NCI-H460 (cell line): ENCODE measurements around the gene ASCC3. TPM values are rescaled to one million over a fixed set of nuclear protein-coding genes. Genes with fewer than 3 reads are reported as not detected.
A peak's percentile ranks its signal among the peaks of the same experiment; 100 is the strongest.

Experiments
- DNase-seq: peaks from one replicate; pipeline ENCODE4 v3.0.0-alpha.2; 2016; ENCODE audit warnings: low read depth; ENCODE audit errors: extremely low read depth
- total RNA-seq: library from RNA; depleted of rRNA; stranded (reverse); fragments of >200 nt; shearing (Covaris generic); gene quantifications from 2 replicates; pipeline ENCODE4 v1.2.3, GENCODE V29; 2014

The ASCC3 gene
- total RNA-seq, 1 experiment from 2014 or later, result 60.2 TPM

DNA sequence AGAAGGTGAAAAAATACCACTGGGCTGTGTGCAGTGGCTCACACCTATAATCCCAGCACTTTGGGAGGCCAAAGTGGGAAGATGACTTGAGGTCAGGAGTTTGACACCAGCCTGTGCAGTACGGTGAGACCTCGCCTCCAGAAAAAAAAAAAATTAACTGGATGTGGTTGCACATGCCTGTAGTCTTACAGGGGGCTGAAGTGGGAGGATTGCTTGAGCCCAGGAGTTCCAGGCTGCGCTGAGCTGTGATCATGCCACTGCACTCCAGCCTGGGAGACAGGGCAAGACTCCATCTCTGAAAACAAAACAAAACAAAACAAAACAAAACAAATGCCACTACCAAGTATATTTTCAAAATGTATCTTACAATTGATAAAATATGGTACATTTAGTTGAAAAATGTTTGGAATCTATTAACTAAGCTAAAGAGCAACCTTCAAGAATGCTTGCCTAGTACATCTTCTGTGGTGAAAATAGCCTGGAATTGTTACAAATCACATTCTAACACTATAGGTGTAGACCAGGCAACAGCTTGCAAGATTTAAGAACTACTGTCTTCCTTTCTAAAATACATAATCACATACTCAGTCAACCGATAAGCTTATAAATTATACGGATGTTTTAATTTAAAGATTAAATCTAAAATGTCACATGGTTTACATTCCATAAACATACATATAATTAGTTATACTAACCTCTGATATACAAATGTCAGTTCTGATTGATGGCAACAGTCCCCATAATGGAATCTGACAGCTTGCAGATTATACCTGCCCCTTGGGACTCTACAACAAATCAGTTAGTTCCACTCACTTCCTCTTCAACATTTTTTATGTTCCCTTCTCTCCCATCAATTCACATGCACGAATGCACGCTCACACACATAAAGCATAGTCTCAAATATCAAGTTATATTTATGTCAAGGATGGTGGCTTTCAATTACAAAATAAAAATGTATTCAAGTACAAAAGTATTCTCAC lies 150.8 kb downstream of the ASCC3 start:
- no peak for DNase-seq

DNA sequence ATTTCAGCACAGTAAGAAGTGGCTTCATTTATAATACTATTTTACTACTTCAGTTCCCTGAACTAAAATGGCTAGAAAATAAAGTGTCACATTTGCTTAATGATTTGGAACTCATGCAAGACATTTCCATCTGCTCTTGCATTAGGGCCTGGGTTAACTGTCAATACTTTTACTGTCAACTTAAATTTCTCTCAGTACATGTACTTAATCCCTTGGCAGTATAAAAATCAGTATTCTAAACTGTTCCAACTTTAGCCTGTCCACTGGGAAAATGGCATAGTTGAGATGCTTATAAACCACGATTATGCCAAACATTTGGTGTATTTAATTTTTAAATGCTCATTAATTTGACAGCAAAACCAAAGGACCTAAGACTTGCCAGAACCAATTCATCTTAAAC lies 154.5 kb downstream of the ASCC3 start:
- DNase-seq, result no peak

DNA sequence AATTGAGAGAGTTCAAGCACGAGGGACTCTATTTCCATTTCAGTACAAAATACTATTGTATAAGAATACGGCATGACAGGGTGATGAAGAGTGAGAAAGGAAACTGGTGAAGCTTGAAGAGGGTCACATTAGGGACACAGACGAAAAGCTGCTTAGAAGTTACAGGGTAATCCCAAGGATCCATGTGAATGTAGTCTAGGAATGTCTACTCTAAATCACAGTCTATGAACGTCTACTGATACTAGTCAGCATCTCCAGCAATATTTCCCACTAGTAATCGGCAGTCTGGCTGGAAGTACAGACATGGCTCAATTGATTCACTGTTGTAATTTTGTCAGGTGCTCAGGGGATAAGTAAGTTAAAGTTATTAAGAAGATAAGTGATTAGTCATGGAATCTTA lies 156.4 kb downstream of the ASCC3 start:
- DNase-seq, result no peak

DNA sequence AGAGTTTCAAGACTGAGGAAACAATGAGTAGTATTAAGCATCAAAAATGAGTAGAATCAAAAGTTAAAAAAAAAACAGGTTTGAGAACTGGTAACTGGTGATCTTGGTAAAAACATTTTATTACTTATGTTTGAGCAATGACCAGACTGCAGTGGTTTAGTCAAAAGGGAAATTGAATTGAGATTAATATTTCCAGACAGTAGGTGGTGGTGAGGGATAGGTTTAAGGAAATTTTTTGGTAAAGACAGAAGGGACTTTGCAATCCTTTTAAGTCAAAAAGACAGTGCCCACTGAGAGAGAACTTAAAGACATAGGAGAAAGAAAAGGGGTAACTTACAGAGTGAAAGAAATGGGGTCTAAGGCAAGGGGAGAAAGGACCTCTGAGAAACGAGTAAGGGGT lies 156.9 kb downstream of the ASCC3 start:
- no peak for DNase-seq

DNA sequence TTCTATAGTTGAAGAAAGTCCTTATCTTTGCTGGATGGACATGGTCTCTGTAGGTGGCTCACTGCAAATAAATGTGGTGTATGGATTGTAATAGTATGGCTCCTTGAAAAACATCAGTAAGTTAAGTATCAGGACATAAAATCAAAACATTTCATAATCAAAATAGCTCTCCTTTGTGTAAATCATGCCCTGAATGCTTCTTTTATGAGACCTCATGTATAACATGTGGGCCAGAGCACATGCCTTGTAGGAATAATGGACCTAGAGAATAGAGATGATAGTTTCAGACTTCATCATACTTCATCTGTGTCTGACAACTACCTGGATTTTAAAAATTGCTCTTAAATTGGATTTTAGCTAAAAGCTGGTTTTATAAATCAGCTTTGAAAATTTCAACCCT lies 159.9 kb downstream of the ASCC3 start:
- DNase-seq, result no peak

DNA sequence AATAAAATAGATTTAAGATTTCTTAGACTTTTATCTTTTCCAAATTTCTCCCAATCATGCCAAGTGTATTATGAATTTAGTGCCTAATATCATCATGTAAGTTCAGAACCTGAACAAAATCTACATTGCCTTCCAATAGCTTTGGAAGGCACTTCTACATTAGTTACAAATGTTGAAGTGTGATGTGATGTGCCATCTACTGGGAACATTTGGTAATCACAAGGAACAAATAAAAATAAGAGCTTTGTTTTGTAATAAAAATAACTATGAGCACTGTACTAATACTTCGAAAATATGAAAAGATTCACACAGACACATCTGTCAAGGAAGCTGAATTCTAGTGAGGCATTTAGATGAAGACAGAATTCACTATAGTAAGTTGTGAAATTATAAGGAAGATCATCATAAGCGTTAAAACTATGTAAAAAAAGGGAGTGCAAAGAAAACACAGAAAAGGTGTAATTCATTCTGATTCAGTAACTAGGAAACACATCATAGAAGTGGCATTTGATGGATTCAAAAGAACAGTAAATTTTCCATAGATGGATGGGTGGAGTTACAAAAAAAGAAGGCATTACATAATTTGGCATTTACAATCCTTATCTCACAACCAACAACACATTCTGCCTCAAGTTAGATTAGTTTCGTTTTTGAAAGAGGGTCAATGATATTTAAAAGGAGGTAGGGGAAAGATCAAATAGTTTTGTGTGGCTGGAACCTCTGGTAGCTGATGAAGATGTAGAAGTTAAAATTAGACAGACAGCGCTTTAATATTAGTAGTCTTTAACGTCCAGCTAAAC lies 161.0 kb downstream of the ASCC3 start:
- DNase-seq, result peak; percentile 7

DNA sequence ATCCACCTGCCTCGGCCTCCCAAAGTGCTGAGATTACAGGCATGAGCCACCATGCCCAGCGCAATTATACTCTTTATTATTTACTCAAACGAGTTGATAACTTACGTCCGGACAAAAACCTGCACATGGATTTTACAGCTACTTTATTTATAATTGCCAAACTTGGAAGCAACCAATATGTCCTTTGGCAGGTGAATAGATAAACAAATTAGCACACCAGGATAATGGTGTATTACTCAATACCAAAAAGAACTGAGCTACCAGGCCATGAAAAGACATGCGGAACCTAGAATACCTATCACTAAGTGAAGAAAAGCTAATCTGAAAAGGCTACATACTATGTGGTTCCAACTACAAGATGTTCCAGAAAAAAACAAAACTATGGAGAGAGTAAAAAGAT lies 168.1 kb downstream of the ASCC3 start:
- no peak for DNase-seq

DNA sequence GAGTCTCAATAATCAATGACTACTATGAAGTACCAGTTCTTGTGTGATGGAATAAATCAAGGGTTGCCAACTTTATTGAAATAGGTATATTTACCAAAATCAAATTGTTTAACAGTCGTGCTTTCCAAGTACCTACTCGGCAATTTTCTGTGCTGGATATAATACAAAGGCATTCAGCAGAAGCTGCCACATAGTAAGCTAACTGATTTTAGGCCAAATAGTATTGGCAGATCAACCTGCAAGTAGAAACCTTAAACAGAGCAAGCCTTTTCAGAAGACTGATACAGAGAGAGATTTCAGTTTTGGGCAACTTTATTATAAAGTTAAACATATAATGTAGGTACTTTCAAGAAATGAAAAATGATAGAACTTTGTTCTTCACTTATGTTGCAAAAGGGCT lies 174.6 kb downstream of the ASCC3 start:
- DNase-seq, result no peak

DNA sequence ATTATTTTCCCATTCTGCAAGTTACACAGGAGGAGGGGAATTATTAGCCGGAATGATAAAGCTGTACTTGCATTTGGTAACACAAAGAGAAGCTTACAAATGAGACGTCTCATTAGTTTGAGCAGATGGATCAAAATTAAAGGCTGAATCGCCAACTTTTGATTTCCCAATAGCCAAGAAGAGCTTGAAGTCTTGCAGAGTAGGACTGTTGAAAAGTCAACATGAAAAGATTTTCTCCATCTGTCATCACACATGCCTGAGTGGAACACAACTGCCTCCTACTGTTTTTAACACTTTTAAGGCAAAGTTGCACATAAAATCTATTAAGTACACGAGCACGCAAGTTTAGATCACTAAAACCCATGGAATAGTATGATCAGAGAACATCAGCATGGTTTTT lies 176.2 kb downstream of the ASCC3 start:
- no peak for DNase-seq

DNA sequence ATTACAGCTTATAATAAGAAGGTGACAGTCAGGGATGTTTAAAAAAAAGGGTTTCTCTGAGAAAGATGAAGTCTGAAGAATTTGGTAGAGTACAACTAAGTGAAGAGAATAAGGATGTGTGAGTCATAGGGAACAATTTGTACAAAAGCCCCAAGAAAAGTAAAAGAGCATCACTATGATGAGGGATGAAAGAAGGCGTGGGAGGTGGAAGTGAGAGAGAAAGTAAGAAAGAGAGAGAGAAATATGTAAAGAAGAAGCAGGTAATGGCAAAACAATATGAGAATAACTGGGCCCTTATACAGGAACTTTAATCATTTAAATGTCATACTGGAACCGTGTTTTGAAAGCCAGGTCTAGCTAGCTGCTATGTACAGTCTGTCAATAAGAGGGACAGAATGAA lies 179.4 kb downstream of the ASCC3 start:
- DNase-seq, result no peak

DNA sequence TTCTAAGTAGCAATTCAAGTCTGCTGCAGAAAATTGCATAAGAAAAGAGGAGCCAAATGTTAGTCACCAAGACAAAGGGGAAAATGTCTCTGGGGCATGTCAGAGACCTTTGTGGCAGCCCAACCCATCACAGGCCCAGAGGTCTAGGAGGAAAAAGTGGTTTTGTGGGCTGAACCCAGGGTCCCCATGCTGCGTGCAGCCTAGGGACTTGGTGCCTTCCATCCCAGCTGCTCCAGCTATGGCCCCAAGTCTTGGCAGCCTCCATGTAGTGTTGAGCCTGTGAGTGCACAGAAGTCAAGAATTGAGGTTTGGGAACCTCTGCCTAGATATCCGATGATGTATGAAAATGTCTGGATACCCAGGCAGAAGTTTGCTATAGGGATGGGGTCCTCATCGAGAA lies 181.1 kb downstream of the ASCC3 start:
- DNase-seq, result no peak

DNA sequence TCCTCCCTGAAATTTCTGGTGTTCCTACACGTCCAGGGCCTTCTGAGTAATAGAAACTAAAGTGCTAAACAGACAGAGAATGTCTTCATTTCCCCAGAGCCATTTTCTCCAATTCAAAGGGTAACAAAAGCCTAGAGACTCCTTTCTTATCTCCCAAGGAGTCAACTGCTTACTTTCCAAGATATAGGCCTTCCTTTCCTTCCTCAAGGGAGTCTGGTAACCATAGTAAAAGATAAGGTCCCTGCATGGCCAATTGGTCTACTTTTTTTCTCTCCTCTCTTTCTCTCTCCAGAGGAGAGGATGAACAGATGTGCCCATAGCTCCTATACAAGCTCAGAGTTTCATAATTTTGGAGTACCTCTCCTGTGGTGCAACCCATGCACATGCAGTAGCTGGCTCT lies 185.7 kb downstream of the ASCC3 start:
- no peak for DNase-seq

DNA sequence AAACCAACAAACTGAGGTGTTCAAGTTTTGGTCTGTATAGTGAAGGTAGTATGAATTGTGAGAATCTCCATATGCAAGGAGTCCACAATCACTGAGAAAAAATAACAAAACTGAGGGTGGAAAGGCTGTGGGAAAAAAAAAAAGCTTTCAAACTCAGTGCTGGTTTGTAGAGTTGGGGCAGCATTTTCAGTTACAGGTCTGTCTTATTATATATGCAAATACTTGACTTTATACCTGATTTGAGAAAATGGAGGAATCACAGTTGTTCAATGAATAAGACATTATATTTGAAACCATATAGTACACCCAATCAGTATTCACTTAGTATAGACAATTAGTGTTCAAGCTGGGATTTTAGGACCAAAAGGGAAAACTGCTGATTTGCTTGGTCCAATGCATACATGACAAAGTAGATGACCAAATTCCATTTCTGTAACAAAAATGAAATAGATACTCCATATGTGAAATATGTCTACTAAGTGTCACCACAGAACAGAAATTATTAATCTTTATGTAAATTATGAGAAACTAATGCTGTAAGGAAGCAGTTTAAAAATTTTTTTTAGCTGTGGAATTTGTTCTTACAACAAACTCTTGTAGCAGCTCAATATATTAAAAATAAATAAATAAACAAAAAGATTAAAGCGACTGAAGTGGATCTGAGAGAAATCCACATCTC lies 187.7 kb downstream of the ASCC3 start:
- no peak for DNase-seq

DNA sequence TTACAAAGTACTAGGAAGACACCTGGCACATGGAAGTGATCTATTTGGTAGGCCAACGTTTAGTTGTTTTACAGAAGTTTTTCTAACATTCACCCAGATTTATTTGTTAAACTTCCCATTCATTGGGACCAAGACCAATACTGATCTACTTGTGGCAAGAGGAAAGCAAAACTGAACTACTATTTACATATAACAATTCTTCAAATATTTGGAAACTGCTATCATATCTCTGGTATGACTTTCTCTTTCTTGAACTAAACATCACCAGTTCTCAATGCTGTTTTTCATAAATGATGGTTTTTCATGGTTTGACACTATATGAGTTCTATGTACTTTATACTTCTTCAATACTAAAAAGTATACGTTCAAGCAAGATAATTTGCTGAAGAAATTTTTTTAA lies 189.2 kb downstream of the ASCC3 start:
- no peak for DNase-seq

DNA sequence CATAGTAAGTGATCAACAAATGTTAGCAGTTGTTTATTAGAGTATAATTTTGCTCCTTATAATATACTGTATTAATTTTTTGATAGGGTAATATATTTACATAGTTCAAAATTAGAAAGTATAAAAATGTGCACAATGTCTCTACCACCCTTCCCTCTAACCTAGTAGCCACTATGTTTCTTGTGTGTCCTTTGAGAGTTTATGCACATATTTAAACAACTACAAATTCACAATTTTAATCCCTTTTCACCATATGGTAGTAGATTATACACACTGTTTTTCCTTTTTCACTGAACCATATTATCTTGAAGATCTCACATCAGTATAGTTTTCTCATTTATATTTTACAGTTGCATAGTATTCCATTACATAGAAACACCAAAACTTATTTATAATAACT lies 194.9 kb downstream of the ASCC3 start:
- DNase-seq, result no peak

DNA sequence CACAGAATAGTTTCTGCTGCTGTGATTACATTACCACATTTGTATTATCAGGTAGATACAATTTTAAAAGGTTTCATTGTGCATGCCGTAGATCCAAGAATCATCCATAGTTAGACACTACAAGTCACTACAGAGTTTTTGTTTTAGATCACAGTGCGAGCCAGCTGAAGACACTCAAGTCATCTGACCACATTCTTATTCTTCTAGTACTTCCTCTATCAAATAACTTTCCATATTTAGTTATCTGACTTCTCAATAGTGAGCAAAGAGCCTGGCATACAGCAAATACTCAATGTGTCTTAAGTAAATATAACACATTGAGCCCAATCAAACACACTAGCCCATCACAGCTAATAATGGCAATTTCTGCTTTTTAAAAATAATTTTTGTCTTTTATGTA lies 195.4 kb downstream of the ASCC3 start:
- DNase-seq, result no peak

DNA sequence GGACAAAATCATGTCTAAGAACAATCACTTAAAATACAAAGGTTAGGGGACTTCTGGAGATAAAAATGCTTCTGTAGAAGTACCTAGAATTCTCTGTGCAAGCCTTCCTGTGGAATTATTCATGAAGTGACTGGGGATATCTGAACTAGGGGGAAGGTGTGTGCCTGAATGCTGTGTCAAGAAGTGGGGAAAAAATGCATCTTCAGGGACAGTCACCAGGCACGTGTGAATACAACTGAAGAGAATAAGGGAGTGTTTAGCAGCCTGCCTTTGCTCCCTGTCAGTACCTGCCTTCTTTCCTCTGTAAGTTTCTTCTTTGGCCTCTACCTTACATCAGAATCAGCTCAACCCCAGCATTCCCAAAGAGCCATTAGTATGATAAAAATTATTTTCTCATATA lies 201.0 kb downstream of the ASCC3 start:
- DNase-seq, result no peak

DNA sequence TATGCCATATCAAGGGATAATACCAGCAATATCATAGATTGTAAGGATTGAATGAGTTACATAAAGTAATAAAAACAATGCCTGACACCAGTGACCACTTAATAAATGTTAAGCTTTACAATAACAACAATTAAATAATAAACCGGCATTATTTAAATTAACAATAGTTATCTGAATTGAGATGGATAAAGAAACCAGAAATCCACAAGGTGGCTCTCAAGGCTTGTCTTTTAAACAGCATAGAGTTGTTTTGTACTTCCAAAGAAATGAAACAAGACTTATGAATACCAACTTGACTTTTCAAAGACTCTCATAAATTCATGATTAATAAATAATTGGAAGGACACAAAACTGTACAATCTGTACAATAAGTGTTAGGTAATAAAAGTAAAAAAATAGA lies 203.1 kb downstream of the ASCC3 start:
- DNase-seq, result no peak

DNA sequence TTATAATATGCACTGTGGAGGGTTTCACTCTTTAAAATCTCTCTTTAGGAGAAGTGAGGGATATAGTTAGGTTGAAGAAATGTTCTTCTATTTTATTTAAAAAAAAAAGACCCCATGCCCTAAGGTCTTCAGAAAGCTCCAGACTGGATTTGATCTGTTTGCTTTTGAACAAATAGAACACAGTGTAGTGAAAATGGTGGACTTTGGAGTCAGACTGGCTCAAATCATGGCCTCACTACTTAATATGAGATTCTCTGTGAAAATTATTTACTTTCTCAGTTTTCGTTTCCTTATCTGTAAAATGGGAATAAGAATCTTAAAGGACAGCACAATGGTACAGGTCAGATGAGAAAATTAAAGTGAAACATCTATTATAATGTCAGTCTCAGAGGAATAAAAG lies 203.9 kb downstream of the ASCC3 start:
- DNase-seq, result no peak

DNA sequence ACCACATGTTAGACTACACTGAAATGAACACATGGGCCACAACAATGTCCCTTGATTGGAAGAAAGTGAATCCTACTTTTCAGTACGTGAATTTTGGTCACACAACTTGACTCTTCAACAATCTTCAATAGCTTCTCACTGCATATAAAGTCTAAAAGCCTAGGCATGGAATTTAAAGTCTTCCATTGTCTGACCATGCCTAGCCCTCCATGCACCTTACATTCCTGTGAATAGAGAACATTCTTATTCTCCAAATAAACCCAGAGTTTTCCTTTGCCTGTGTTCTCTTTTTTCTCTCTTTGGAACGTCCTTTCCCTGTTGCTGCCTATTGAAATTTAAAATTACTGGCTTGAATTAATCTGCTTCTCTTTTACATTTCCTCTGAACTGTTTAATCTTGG lies 207.5 kb downstream of the ASCC3 start:
- no peak for DNase-seq

DNA sequence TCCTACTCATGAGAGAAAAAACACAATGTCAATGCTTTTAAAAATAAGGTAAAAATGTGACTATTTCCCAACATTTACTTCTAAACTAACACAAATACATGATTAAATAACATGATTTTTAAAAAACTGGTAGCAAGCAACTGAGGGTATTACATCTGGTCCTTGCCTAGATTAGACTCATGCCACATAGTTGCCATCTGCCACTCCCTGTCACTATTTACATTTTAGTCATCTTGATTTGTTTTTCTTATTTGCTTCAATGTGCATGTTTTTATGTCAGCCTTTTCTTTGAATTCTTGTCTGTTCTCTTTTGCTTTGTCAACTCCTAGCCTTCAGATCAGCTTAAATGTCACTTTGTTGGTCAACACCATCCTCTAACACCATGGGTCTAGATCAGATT lies 209.4 kb downstream of the ASCC3 start:
- DNase-seq, result peak; percentile 6
